Epithelial cell of proximal tubule (primary cell): ENCODE data around the gene PSME2. TPM values are rescaled to one million over a fixed set of nuclear protein-coding genes. Genes with fewer than 3 reads are reported as not detected.

ENCODE experiments used
- DNase-seq: peaks from one replicate; pipeline ENCODE4 v3.0.0-alpha.2; 2011; ENCODE audit warnings: low read depth
- H3K4me3 ChIP-seq: 2 replicates; pipeline ENCODE4 v1.5.1; 2011; ENCODE audit warnings: low read depth, mild to moderate bottlenecking, low read length
- total RNA-seq: library from RNA; depleted of rRNA; stranded (reverse); fragments of >200 nt; gene quantifications from 2 replicates; pipeline ENCODE4 v1.2.3, GENCODE V29; 2015
- TF ChIP-seq, protein P1 (sequence below): conservative IDR thresholded peaks from 2 replicates; pipeline ENCODE4 v1.5.1; 2012; ENCODE audit warnings: low read depth, mild to moderate bottlenecking, low read length

The PSME2 gene
- total RNA-seq, 1 donor from 2014 or later, result 156 TPM

DNA sequence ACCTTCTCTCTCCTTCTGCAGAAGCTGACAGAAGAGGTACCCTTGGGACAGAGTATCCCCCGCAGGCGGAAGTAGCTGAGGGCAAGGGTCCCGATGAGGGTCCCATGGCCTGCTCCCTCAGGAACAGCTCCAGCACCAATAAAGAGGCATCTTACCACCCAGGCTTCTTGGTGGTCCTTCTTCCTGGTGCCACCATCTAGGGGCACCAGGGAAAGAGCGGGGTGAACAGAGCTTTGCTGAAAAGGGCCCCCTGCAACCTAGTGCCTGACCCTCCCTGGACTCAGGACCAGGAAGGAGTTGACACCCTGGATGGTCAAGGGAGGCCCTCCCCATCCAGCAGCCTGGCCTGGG, 14.1 kb upstream of the PSME2 start:
- H3K4me3 ChIP-seq, result no peak overlapping the region
- TF ChIP-seq, protein P1, sequence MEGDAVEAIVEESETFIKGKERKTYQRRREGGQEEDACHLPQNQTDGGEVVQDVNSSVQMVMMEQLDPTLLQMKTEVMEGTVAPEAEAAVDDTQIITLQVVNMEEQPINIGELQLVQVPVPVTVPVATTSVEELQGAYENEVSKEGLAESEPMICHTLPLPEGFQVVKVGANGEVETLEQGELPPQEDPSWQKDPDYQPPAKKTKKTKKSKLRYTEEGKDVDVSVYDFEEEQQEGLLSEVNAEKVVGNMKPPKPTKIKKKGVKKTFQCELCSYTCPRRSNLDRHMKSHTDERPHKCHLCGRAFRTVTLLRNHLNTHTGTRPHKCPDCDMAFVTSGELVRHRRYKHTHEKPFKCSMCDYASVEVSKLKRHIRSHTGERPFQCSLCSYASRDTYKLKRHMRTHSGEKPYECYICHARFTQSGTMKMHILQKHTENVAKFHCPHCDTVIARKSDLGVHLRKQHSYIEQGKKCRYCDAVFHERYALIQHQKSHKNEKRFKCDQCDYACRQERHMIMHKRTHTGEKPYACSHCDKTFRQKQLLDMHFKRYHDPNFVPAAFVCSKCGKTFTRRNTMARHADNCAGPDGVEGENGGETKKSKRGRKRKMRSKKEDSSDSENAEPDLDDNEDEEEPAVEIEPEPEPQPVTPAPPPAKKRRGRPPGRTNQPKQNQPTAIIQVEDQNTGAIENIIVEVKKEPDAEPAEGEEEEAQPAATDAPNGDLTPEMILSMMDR, result no peak
- no peak for DNase-seq

DNA sequence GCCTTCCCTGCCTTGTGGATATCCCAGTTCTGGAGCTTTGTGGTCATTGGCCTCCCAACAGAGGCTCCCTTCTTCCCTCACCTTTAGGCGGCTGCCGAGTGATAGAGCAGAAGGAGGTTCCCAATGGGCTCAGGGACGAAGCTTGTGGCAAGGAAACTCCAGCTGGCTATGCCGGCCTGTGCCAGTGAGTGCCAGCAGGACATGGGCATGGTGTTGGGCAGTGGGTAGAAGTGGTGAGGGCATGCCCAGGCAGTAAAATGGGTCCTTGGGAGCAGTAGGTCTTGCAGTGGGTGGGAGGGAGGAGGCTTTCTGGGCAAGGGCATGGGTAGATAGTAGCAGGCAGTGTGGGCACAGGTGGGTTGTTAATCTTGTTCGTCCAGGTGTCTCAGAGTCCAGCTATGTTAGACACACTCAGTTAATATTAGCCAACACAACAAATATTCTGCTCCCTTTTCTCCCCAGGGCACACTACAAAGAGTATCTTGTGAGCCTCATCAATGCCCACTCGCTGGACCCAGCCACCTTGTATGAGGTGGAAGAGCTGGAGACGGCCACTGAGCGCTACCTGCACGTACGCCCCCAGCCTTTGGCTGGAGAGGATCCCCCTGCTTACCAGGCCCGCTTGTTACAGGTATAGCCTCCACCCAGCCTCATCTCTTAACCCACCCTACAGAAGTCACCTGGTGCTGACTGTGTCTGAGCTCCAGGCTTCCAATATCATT, 13.5 kb upstream of the PSME2 start:
- DNase-seq, result no peak
- TF ChIP-seq, protein P1, result no peak

DNA sequence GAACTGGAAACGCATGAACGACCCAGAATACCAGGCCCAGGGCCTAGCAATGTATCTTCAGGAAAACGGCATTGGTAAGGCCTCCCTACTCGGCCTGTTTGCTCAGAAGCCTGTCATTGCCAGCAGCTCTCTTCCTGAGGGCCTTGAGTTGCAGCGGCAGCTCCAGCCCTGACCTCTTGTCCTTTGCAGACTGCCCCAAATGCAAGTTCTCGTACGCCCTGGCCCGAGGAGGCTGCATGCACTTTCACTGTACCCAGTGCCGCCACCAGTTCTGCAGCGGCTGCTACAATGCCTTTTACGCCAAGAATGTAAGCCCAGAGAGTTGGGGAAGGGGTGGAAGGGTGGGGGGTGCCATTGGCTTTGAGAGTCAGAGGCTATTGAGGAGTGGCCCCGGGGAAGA, 10.9 kb upstream of the PSME2 start:
- TF ChIP-seq, protein P1, result no peak
- no peak overlapping the region for H3K4me3 ChIP-seq

More for the DNA sequence above, 13.5 kb upstream of the PSME2 start:
- no peak overlapping the region for H3K4me3 ChIP-seq

DNA sequence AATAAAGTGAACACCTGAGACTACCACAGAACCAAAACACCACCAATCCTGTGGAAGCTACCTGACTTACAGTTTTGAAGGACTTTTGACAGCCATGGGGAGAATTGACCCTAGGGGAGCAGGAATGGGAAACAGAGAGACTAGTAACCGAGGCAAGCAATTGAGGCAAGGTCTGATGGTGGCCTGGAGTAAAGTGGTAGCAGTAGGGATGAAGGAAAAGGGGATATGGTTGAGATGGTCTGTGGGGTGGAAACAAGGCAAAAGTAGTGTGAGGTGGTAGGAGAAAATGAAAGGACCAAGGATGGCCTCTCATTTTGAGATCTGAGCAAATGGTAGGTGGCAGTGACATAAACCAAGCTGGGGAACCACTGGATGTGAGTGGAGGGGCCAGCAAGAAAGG, 10.4 kb upstream of the PSME2 start:
- no peak overlapping the region for H3K4me3 ChIP-seq
- TF ChIP-seq, protein P1, result no peak
- DNase-seq, result no peak

More for the DNA sequence above, 10.9 kb upstream of the PSME2 start:
- no peak for DNase-seq

DNA sequence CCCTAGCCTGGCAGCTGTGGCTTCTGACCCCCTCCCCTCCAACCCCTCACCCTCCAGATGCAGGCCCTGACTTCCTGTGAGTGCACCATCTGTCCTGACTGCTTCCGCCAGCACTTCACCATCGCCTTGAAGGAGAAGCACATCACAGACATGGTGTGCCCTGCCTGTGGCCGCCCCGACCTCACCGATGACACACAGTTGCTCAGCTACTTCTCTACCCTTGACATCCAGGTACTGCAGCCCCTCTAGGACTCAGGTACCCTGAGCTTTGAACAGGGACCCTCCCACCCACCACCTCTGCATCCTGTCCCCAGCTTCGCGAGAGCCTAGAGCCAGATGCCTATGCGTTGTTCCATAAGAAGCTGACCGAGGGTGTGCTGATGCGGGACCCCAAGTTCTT, 8.7 kb upstream of the PSME2 start:
- TF ChIP-seq, protein P1, result no peak
- no peak for DNase-seq

DNA sequence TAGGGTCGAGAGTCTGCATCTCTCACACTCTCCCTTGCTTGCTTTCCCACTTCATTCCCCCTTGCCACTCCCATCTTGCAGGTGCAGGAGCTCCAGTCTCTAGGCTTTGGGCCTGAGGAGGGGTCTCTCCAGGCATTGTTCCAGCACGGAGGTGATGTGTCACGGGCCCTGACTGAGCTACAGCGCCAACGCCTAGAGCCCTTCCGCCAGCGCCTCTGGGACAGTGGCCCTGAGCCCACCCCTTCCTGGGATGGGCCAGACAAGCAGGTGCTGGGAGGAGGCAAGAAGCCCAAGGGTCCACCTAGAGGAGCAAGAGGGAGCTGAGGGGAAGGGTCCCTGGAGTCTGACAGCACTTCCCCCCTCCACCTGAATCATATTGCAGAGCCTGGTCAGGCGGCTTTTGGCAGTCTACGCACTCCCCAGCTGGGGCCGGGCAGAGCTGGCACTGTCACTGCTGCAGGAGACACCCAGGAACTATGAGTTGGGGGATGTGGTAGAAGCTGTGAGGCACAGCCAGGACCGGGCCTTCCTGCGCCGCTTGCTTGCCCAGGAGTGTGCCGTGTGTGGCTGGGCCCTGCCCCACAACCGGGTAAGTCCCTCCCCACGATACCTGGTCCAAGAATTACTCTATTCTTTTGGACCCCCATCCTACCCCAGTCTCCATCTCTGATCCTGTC, 5.1 kb upstream of the PSME2 start:
- TF ChIP-seq, protein P1, result no peak
- no peak overlapping the region for H3K4me3 ChIP-seq
- DNase-seq, result no peak

More for the DNA sequence above, 8.7 kb upstream of the PSME2 start:
- H3K4me3 ChIP-seq, result no peak overlapping the region
